Measurements from ENCODE around the gene MPV17L2.
"Not testable (repeated sequence)": the region's sequence is repeated elsewhere in the genome, so short reads cannot be mapped to it uniquely, and the experiment has no call there.

MPV17L2 gene

GRCh38 chr19:18193388-18194180 is 566 bp downstream of the MPV17L2 start:
- DNase-seq (ENCODE audit: low read depth), result no peak

- DNase-seq (ENCODE audit: low read depth), result no peak
Measured at GRCh38 chr19:18194181-18194530, 1.1 kb downstream of the MPV17L2 start.

GRCh38 chr19:18194554-18195238 is 1.7 kb downstream of the MPV17L2 start:
- no peak for DNase-seq (ENCODE audit: low read depth)

- no peak for DNase-seq (ENCODE audit: low read depth)
Measured at GRCh38 chr19:18196511-18196845, 3.5 kb downstream of the MPV17L2 start.

- DNase-seq (ENCODE audit: low read depth), result no peak
Measured at GRCh38 chr19:18197306-18197705, 4.3 kb downstream of the MPV17L2 start.

- no peak for DNase-seq (ENCODE audit: low read depth)
Measured at GRCh38 chr19:18197941-18198340, 4.9 kb downstream of the MPV17L2 start.

- no peak for DNase-seq (ENCODE audit: low read depth)
Measured at GRCh38 chr19:18198374-18198773, 5.4 kb downstream of the MPV17L2 start.

- no peak for DNase-seq (ENCODE audit: low read depth)
Measured at GRCh38 chr19:18202397-18202777, 9.4 kb downstream of the MPV17L2 start.

- DNase-seq (ENCODE audit: low read depth), result no peak
Measured at GRCh38 chr19:18202778-18203407, 9.9 kb downstream of the MPV17L2 start.

GRCh38 chr19:18203408-18203862 is 10.4 kb downstream of the MPV17L2 start:
- DNase-seq (ENCODE audit: low read depth), result peak; percentile 32

- DNase-seq (ENCODE audit: low read depth), result peak; percentile 99
Measured at GRCh38 chr19:18203863-18204393, 10.9 kb downstream of the MPV17L2 start, which contains the start of gene RAB3A. RAB3A (minus strand) TSS chr19:18204042; CDS start chr19:18202740, 1,302 bp downstream.

- no peak for DNase-seq (ENCODE audit: low read depth)
Measured at GRCh38 chr19:18204394-18205199, 11.6 kb downstream of the MPV17L2 start.

- peak; percentile 29 for DNase-seq (ENCODE audit: low read depth)
Measured at GRCh38 chr19:18205200-18205892, 12.3 kb downstream of the MPV17L2 start.

- no peak for DNase-seq (ENCODE audit: low read depth)
Measured at GRCh38 chr19:18206018-18206417, 13.0 kb downstream of the MPV17L2 start.

GRCh38 chr19:18208098-18208951 is 15.3 kb downstream of the MPV17L2 start:
- DNase-seq (ENCODE audit: low read depth), result no peak

- DNase-seq (ENCODE audit: low read depth), result not testable (repeated sequence)
Measured at GRCh38 chr19:18209912-18210311, 16.9 kb downstream of the MPV17L2 start.

- no peak for DNase-seq (ENCODE audit: low read depth)
Measured at GRCh38 chr19:18211683-18212082, 18.7 kb downstream of the MPV17L2 start.

GRCh38 chr19:18214779-18215433 is 21.9 kb downstream of the MPV17L2 start:
- no peak for DNase-seq (ENCODE audit: low read depth)

- DNase-seq (ENCODE audit: low read depth), result no peak
Measured at GRCh38 chr19:18216789-18217188, 23.8 kb downstream of the MPV17L2 start.

- no peak for DNase-seq (ENCODE audit: low read depth)
Measured at GRCh38 chr19:18218159-18218558, 25.1 kb downstream of the MPV17L2 start.

Measured in activated T-helper 1 cell treated with Interleukin-2 at 50 U/mL for 16 hours (primary cell).